GM19468 (cell line): ENCODE data around the gene ATP6V1G2.
"Not testable (repeated sequence)": the region's sequence is repeated elsewhere in the genome, so short reads cannot be mapped to it uniquely, and the experiment has no call there.

Source experiments
- ATAC-seq: cut with Tn5 transposase; IDR thresholded peaks from one replicate; pipeline ENCODE4 v1.9.1; 2021; ENCODE audit warnings: mild to moderate bottlenecking, moderate library complexity, moderate number of reproducible peaks; ENCODE audit not compliant: unreplicated experiment; ENCODE audit errors: extremely low read depth

ATP6V1G2 gene

GRCh38 chr6:31546339-31546957 is at the start of gene ATP6V1G2:
Gene ATP6V1G2, minus strand, starts transcription at chr6:31546608. Its CDS starts 49 bp downstream, at chr6:31546559.
- ATAC-seq: no peak

GRCh38 chr6:31592396-31592771 is 46.0 kb upstream of the ATP6V1G2 start:
- ATAC-seq: no peak

DNA sequence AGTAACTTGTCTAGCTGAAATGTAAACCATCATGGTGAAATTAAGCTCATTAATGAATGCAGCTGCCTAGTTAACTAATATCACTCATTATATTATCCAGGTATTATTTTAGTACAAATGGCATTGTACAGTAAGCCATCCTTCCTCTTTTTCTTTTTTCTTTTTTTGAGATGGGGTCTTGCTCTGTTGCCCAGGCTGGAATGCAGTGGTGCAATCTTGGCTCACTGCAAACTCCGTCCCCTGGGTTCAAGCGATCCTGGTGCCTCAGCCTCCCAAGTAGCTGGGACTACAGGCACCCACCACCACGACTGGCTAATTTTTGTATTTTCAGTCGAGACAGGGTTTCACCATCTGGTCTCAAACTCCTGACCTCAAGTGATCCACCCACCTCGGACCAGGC is 44.3 kb upstream of the ATP6V1G2 start:
- not testable (repeated sequence) for ATAC-seq

DNA sequence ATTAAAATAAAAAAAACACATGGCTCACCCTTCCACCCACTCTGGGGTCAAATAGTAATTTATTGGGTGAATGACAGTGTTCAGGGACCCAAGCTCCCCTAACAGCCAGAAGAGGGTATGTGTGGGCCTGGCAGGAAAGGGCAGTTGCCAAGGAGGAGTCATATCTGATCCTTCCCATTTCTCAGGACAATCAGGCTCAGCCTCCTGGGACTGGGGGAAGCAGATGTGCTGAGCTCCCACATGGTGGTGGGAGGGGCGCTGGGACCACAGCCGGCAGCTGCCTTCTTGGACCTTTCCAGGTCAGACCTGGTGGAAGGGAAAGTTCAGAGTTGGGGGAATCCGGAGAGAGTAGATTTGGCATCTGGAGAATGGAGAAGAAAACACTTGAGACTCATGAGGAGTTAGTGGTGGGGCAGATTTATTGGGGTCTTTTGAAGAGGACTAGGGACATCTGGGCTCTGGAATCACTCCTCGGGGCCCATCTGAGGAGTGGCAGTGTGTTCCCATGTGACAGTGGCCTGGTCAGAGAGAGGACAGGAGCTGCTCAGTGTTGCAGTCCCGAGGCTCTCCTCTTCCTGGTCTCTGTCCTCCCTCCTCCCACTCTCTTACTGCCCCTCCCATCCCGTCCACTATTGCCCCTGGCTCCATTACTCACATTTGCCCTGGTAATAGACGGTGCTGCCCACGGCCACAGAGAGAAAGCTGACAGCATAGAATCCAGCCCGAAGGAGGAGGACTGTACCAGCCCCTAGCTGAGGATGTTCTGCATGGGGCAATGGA is 42.7 kb upstream of the ATP6V1G2 start:
- no peak for ATAC-seq

GRCh38 chr6:31587791-31588777 is 41.7 kb upstream of the ATP6V1G2 start:
- ATAC-seq: no peak

DNA sequence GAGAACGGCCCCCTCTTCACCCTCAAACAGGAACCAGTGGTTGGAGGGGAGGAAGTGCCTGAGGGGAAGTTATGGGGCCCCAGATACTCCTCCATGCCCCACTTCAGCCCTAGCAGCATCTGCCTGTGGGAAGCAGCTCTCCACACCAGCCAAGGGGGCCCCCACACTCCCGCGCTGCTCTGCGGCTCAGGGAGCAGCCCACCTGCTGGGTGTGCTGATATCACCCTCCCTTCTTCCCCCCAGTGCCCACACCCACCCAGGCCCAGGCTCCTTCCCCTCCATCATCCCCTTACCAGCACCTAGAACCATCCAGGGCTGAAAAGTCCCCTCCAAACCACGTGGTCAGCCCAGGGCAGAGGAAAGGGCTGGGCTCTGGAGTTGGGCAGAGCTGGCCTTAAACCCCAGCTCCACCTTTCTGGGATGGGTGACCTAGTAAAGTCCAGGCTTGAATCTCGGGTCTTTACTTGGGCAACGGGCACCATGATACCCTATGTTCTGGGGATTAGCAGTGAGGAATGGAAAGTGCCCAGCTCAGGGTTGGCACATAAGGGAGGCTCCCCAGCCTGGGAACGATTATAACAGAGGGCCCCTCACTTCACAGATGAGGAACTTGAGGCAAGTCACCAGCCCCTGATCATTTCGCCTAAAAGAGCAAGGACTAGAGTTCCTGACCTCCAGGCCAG is 40.3 kb upstream of the ATP6V1G2 start:
- no peak for ATAC-seq

GRCh38 chr6:31586008-31586407 is 39.6 kb upstream of the ATP6V1G2 start, which contains the start of gene LST1:
Gene LST1, plus strand, starts transcription at chr6:31586277. Its CDS starts 1,023 bp downstream, at chr6:31587300.
- ATAC-seq: no peak

GRCh38 chr6:31585491-31585890 is 39.1 kb upstream of the ATP6V1G2 start:
- ATAC-seq: no peak

DNA sequence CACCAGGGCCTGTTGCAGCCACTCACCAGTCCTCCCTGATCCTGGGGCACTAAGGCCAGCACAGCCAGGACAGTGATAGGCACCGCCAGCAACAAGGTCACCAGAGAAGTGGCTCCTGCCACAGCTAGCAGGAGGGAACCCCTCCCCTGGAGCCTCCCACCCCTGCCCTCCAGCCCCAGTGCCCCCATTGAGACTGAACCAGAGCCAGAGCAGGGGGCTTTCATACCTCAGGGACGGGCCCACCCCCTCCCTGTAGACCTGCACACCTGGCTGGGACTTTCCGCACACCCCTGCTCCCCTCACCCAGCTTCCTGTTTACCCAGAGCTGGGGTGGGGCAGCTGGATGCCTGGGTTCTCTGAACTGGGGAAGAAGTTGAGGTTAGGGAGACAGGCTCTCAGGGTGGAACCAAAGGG is 35.8 kb upstream of the ATP6V1G2 start, which contains the start of gene LTB:
TSS of gene LTB (minus strand) at position 195 of the 414 bp plus-strand sequence. CDS start at position 188, 7 bp downstream.
- ATAC-seq: no peak

DNA sequence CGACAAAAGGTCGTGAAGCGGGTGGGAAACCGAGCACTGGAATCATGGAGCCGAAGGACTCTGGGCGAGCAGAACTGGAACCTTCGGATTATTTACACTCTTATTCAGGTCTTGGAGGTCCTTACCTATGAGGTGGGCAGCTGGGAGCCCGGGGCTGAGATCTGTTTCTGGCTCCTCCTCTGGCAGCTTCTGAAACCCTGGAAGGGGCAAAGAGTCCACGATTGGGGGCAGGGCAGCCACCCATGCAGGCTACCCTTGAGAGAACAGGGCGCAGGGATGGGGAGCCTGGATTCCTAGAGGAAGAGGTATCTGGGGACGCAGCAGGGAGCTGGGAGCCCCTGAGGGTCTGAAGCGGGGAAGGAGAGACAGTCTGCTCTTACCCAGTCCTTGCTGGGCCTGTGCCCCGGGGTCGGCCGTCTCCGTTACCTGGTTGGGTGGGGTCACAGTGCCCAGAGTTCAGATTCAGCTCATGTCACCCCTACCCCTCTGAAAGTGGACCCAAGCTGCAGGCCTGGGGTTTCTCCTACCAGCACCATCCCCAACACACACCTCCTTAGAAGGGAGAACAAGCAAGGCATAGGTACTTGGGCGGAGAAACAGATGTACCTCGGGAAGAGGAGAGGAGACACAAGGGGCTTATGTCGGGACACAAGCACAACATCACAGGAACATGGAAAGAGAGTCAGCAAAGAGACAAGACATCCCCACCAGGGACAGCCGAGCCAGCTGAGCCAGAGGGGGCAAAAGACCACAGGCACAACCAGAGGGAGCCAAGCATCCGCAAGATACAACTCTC is 35.2 kb upstream of the ATP6V1G2 start:
- no peak for ATAC-seq

DNA sequence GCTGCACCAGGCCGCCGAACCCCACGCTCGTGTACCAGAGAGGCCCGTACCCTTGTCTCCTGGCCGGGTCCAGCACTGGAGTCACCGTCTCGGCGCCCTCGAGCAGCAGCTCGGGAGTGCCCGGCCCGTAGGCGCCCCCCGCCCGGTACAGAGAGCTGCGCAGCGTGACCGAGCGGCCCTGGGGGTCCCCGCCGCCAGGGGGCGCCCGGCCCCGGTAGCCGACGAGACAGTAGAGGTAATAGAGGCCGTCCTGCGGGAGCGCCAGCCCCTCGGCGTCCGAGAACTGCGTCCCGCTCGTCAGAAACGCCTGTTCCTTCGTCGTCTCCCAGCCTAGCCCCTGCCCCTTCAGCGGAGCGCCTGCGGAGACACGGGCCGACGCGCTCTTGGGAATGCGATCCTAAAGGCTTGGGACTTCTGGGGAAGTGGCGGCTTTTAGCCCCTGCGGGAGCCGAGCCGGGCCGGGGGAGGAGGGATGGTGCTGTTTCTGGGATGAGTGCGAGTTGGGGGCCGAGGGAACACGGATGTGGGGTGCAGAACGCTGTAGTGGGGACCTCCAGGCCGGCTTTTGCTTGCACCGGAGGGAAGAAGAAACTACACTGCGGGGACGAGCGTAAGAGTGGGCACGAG is 34.5 kb upstream of the ATP6V1G2 start:
- no peak for ATAC-seq

DNA sequence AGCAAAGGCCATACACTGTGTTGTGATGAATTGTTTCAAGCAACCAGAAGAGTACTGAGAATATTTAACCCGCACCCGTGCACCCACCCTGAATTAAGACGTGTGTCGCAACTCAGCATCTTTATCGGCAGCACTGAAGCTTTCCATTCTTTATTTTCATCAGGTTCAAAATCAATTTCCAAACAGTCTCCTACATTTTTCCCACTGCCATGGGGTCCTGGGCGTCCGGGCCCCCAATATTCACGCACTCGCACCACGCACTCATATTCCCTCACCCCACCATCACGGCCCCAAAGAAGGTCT is 34.0 kb upstream of the ATP6V1G2 start:
- ATAC-seq: no peak

GRCh38 chr6:31579546-31580437 is 33.4 kb upstream of the ATP6V1G2 start:
- ATAC-seq: no peak

GRCh38 chr6:31579119-31579505 is 32.7 kb upstream of the ATP6V1G2 start:
- no peak for ATAC-seq

- ATAC-seq: no peak
These were observed 32.0 kb upstream of the ATP6V1G2 start for GRCh38 chr6:31578184-31579118.

- no peak for ATAC-seq
These were observed 31.2 kb upstream of the ATP6V1G2 start for GRCh38 chr6:31577579-31577966.
